ENCODE data around the gene PRKAR1B.

- no peak for TF ChIP-seq CTCF (IDR thresholded peaks at IDR 0.05)
- no peak for TF ChIP-seq REST (IDR thresholded peaks at IDR 0.05; ENCODE audit: insufficient read depth in 1 of 2, low read depth in 2 of 2, low read length in 1 of 2)
- no peak for TF ChIP-seq POLR2AphosphoS5 (IDR thresholded peaks at IDR 0.05; ENCODE audit: low read depth, low read length)
- TF ChIP-seq SIN3A (IDR thresholded peaks at IDR 0.05; ENCODE audit: borderline replicate concordance, insufficient read depth, low read depth, low read length) = no peak
- TF ChIP-seq TCF7L2 (IDR thresholded peaks at IDR 0.05; ENCODE audit: low read depth, low read length) = no peak
Measured at GRCh38 chr7:574661-575395, 152.3 kb downstream of the PRKAR1B start.
